Epithelial cell of prostate (primary cell): ENCODE results near the gene HOXB1.

Source experiments
- DNase-seq: peaks from one replicate; pipeline ENCODE4 v3.0.0-alpha.2; 2011; ENCODE audit warnings: low read depth, low spot score
- H3K27ac ChIP-seq: fragments of 450-650 bp; 2 replicates; pipeline ENCODE4 v1.5.1; 2017; ENCODE audit warnings: mild to moderate bottlenecking

The HOXB1 gene

GRCh38 chr17:48556229-48556575 is 25.4 kb upstream of the HOXB1 start:
- no peak overlapping the region for H3K27ac ChIP-seq
- no peak for DNase-seq

- DNase-seq = peak; percentile 87
- peak overlapping the region; percentile 65 for H3K27ac ChIP-seq
These were observed 24.7 kb upstream of the HOXB1 start for GRCh38 chr17:48555258-48556228.

DNA sequence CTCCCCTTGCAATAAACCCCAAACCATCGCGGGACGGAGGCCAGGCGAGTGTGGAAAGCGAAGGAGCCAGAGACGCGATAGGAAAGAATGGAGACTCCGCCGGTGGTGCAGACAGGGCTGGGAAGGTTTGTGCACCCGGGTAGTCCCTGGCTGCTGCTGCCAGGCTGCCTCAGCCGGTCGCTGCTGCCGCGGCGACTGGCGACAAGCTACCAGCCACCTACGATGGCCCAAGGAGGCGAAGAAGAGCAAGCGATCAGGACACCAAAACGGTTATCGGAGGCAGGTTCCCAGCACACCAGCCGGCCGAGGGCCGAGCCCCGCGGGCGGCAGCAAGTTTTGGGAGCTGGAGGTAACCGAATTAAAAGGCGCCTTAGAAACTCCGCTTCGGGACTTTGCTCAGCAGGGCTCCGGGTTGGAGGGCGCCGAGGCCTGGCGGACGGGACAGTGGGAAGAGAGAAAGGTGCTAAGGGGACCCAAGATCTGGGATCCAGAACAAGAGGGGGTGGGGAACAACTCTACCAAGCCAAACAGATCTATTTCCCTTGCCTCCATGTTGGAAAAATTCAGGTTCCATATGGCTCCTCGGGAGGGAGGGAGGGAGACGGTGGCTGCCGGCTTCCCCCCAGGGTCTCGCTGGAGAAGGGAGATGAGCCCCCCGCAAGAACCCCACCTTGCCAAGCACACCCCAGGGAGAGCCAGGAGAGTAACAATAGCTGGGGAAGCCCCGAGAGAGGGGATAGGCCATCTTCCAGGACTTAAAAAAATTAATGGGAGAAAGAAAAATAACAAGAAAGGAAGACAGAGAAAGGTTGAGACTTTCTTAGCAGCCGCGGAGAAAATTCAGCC is 23.8 kb upstream of the HOXB1 start:
- no peak for DNase-seq
- peak overlapping the region; percentile 65 for H3K27ac ChIP-seq

- no peak overlapping the region for H3K27ac ChIP-seq
- DNase-seq = no peak
These were observed 23.0 kb upstream of the HOXB1 start for GRCh38 chr17:48553826-48554225.

- DNase-seq = no peak
- H3K27ac ChIP-seq = no peak overlapping the region
These were observed 22.4 kb upstream of the HOXB1 start for GRCh38 chr17:48553190-48553547.

- no peak overlapping the region for H3K27ac ChIP-seq
- no peak for DNase-seq
These were observed 21.8 kb upstream of the HOXB1 start for GRCh38 chr17:48552466-48553189.

GRCh38 chr17:48551596-48552465 is 21.0 kb upstream of the HOXB1 start:
- no peak for DNase-seq
- H3K27ac ChIP-seq = no peak overlapping the region

DNA sequence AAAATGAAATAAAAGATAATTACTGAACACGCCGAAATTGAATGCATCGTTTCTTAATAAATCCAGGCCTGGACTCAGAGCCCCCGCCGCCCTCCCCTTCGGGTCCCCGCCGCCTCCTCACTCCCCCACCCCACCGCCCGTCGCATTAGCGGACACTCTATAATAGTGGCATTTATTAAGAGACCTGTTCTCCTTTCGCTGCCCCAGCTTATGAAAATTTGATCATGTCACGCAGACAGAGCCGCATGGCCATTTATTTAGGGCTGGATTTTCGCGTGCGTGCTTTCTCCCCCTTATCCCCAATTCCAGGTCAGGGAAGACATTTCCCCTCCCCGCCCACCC is 20.4 kb upstream of the HOXB1 start:
- no peak overlapping the region for H3K27ac ChIP-seq
- DNase-seq = no peak

DNA sequence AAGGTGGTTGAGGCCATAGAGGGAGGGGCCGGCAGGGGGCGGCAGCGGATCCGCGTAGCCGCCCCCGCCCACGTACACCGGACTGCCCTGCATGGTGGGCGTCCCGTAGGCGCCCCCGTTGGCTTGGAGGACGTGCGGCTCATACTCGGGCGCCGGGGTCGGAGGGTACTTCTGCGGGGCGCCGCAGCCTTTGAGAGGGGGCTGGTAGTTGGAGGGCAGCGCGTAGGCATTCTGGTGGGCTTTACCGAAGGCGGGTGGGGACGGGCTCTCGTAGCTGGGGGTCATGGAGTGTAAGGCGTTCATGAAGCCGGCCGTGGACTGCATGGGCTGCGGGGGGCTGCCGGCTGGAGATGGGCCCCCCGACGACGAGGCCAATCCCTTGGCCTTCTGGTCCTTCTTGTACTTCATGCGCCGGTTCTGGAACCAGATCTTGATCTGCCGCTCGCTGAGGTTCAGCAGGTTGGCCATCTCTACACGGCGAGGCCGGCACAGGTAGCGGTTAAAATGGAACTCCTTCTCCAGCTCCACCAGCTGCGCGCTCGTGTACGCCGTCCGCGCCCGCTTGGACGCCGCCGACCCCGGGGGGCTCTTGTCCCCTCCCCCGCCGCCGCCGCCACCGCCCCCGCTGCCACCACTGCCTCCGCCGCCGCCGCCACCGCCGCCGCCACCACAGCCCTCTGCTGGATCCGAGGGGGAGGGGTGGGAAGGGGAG is 19.8 kb upstream of the HOXB1 start:
- DNase-seq = no peak
- no peak overlapping the region for H3K27ac ChIP-seq

DNA sequence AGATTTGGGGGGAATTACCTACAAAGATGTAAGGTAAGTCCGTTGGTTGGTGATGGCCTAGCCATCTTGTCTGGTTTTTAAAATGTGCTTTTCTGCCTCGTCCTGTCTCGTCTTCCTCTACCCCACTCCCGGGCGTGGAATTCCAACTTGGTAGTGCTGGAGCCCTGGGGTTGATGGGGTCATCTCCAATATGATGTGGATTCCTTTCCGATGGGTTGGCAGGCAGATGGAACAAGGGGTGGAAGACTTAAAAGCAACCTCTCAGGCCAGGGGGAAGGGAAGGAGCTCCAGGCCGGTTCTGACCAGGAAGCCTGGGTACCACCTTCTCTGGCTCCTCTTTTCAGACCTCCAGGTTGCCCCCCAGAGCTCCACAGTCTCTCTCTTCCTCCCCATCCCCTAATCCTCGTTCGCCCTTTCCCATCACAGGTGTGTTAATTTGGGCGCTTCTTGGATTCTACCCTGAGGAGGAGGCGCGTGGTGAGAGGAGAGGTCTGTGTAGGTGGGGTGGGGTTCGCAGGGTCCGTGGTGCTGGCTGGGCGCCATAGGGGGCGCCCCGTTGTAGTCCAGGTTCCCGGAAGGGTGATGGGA is 19.2 kb upstream of the HOXB1 start:
- no peak overlapping the region for H3K27ac ChIP-seq
- DNase-seq = no peak

DNA sequence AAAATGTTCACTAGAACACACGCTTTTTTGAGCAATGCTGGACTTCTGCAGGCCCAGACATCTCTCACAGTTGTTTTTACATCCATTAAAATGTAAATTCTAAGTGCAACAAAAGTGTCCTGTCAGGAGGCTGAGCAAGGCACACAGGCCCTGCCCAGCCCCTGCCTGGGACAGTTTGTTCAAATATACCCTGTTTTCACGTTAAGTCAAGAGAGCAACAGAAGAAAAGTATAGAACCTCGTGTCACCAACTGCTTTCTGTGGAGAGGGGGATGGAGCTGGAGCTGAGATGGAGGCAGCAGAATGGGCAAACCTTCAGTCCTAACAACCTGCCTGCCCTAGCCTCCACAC is 18.4 kb upstream of the HOXB1 start:
- no peak for DNase-seq
- H3K27ac ChIP-seq = no peak overlapping the region

DNA sequence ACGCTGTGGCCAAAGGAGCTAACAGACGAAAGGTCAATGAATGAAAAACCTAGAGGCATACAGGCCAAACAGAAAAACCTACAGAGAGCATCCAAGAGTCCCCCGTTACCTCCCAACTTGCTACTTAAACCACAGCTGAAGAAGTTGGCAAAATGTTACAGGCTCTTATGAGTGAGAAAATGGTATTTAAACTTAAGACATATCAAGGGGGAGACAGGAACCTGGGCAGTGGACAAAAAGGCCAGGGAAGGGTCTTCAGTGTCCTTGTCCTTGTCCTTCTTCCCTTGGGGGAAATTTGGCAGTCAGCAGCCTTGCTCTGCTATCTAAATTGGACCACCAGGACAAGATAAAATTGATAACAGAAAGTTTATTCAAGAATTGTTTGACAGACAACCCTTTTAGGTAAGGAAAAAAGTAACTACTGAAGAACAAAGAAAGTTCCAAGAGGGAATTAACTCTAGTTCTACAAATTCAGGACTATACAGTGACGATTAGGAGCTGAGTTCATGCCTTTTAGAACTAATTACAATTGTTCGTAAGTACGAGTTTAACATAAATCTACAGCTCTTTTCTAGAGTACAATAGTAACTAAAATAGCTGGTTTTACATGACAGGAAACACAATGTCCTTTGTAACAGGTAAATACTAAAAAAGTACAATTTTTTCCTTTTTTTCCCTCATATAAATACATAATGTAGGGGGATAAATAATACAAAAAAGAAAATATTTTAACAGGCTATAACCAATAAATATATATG is 17.9 kb upstream of the HOXB1 start:
- H3K27ac ChIP-seq = no peak overlapping the region

DNA sequence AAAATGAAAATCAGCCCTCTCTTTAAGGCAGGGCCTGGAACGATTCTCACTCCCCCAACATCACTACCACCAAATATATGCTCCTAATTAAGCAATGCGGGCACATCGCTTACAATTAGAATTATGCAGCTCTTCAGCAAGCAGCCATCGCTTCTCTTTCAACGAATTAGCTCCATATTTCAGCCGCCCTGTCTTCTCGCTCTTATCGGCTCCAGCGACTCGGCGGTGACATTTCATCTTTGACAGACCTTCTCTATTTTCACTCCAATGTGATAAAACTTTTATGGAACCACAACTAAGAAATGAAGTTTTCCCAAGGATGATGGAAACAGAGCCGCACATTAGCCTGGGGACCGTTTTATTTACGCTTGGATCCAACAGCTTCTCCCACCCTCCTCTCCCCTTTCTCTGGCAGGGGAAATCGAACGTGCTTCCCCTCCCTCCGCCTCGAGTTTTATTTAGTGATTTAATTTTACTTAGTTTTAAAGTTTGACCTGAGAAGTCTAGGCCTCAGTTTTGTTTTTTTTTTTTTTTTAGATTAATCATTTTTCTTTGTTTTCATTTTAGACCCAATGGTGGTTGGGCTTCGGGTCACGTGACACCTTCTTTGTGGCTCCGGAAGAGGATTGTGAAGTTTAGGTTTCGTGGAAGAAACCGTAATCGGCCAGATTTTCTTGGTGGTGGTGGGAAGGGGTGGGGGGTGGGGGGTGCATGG is 17.2 kb upstream of the HOXB1 start:
- no peak for DNase-seq
- H3K27ac ChIP-seq = no peak overlapping the region

More for the DNA sequence above, 17.9 kb upstream of the HOXB1 start:
- DNase-seq = no peak

GRCh38 chr17:48546924-48547807 is 16.4 kb upstream of the HOXB1 start:
- no peak for DNase-seq
- H3K27ac ChIP-seq = no peak overlapping the region

DNA sequence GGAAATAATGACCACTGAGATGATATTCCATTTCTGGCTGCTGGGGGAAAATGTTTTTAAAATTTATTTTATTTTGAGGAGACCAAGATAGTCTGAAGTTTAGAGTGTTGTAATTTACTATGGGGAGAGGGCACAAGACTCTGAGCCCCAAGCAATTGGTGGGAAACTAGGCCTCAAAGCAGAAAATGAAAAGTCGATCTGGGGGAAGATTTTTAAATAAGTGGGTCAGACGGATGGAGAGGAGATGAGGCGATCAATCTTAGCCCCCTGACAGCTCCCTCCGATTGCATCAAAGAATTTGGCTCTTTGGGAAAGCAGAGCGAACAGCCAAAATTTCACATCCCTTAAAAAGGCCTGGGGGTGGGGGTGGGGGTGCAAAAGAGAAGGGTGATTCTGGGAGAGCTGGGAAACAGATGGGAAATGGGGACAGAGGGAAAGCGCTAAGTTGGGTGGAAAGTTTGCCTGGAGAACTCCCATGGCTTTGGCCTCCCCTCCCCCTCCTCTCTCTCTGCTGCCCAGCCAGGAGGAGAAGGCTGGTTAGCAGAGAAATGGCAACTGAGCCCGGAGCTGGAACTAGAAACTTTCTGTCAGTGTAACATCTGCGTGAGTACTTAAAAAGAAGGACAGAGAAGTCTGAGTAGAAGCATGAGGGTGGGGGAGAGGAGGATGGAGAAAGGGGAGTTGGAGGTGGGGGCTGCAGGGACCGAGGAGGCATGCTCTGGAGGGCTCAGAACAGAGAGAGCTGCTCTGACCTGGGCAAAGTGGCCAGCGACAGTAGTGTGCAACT is 15.5 kb upstream of the HOXB1 start:
- H3K27ac ChIP-seq = no peak overlapping the region
- no peak for DNase-seq

DNA sequence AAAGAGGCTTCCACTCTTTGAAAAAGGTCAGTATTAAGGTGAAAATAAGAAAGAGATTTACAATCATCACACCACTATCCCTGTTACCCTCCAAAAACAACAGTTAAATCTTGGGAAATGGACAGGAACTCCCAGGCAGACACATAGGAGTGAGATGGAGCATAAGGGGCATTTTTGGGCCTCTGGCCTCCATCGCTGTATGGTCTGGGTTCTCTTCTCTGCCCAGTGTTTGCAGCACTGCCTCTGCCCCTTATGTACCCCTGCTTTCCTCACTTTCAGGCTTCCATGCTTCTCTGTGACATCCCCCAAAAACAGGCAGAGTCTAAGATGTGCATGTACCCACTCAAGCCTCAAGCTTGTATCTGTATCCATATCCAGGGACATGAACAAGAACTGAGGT is 14.7 kb upstream of the HOXB1 start:
- no peak for DNase-seq
- no peak overlapping the region for H3K27ac ChIP-seq
